Measurements from ENCODE around the gene MUC5AC. TPM values are rescaled to one million over a fixed set of nuclear protein-coding genes. Genes with fewer than 3 reads are reported as not detected.

The MUC5AC gene
- total RNA-seq, 1 donor from 2014 or later = not detected

DNA sequence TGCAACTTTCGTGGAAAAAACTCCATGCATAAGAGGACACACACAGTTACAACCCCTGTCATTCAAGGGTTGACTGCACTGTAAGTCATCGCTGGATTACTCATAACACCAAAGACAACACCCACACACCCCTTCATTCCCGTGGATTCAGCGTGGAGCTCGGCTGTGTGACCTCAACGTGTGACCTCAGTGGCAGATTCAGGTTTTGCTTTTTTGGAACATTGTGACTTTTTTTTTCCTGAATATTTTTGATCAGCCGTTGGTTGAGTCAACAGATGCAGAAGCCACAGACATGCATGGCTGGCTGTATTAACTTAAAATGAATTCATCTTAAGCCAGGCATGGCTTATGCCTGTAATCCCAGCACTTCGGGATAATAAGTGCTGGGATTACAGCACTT lies 19.7 kb upstream of the MUC5AC start:
- Mint-ChIP-seq H3K27ac (no peak overlapping the region), H3K9me3 (ENCODE audit: low read depth) (peaks cover 34% of the 10 kb centered on the region)

DNA sequence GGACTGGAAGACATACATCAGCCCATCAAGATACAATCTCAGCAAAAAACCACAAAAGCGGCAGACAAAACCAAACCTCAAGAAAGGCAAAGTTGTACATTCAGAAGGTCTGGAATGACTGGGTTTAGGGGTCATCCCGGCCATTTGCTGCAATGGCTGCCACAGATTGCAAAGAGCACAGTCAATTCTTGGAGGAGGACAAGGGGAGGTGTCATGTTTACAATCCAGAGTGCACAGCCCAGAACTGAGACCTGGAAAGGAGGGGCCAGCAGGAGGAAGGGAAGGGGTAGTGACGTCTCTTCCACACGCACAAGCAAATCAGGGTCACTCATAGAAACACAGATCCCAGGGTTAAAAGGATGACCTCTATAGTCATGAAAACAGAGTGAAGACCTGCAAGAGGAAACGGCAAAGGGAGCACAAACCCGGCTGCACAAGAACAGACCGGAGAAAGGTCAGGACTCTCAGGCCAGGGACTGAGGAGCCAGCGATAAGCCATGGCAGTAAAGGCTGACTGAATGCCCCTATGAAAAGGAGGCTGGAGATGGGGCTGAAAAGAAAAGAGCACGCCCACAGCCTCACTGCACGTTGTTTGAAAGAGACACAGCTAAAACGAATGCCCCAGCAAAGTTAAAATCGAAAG lies 18.2 kb upstream of the MUC5AC start:
- Mint-ChIP-seq H3K27ac (peak overlapping the region; percentile 63), H3K4me1 (ENCODE audit: low read depth) (peaks cover 10% of the 10 kb centered on the region), H3K9me3 (ENCODE audit: low read depth) (peaks cover 33% of the 10 kb centered on the region), H3K4me3 (ENCODE audit: low read depth) (no peak overlapping the region), H3K36me3 (ENCODE audit: insufficient read depth) (peaks cover 4% of the 10 kb centered on the region), H3K27me3 (peaks cover 30% of the 10 kb centered on the region)
- TF ChIP-seq, protein P1, sequence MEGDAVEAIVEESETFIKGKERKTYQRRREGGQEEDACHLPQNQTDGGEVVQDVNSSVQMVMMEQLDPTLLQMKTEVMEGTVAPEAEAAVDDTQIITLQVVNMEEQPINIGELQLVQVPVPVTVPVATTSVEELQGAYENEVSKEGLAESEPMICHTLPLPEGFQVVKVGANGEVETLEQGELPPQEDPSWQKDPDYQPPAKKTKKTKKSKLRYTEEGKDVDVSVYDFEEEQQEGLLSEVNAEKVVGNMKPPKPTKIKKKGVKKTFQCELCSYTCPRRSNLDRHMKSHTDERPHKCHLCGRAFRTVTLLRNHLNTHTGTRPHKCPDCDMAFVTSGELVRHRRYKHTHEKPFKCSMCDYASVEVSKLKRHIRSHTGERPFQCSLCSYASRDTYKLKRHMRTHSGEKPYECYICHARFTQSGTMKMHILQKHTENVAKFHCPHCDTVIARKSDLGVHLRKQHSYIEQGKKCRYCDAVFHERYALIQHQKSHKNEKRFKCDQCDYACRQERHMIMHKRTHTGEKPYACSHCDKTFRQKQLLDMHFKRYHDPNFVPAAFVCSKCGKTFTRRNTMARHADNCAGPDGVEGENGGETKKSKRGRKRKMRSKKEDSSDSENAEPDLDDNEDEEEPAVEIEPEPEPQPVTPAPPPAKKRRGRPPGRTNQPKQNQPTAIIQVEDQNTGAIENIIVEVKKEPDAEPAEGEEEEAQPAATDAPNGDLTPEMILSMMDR (IDR thresholded peaks at IDR 0.05; ENCODE audit: unreplicated experiment) = no peak
- no peak for DNase-seq (ENCODE audit: low spot score, unreplicated experiment)

More for the DNA sequence above, 19.7 kb upstream of the MUC5AC start:
- Mint-ChIP-seq H3K36me3 (ENCODE audit: insufficient read depth) (peaks cover 2% of the 10 kb centered on the region), H3K4me1 (ENCODE audit: low read depth) (peaks cover 10% of the 10 kb centered on the region), H3K27me3 (peaks cover 29% of the 10 kb centered on the region), H3K4me3 (ENCODE audit: low read depth) (no peak overlapping the region)
- no peak for DNase-seq (ENCODE audit: low spot score, unreplicated experiment)
- TF ChIP-seq, protein P1 (IDR thresholded peaks at IDR 0.05; ENCODE audit: unreplicated experiment) = no peak

DNA sequence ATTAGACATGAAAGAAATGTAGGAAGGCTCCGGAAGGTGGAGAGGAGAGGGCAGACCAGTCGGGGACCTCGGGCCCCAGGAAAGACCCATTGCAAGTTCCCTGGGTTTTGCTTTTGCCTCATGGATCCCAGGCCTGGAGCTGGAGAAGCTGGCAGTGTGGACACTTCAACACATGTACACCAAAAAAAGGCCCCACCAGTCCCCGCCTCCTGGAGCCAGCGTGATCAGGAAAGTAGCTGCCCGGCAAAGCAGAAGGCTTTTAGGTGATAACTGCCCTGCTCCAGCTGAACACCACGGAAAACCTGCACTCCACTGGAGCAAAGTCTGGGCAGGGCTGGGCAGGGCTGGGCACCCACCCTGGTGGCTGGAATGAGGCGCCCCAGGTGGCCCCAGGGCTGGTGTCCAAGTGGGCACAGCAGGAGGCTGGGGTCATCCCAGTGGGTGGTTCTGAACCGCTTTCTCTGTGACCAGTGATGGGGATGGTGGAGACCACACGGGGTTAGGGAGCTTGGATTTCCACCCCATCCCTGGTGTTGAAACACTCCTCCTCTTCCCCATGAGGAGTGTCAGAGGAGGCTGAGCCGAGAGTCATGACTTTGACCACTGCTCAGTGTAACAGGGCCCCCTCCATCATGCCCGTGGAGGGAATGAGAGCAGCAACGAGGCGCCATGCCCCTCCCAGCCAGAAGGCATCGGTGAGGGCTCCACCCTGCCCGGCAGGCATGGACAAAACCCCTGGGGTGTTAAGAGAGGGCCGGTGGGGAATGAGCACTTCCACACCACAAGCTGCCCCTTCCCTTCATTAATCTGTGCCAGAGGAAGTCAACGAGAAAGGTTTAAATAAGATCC lies 16.9 kb upstream of the MUC5AC start:
- peaks cover 4% of the 10 kb centered on the region for H3K36me3 Mint-ChIP-seq (ENCODE audit: insufficient read depth)
- no peak overlapping the region for H3K4me3 Mint-ChIP-seq (ENCODE audit: low read depth)
- peaks cover 30% of the 10 kb centered on the region for H3K27me3 Mint-ChIP-seq
- peaks cover 28% of the 10 kb centered on the region for H3K9me3 Mint-ChIP-seq (ENCODE audit: low read depth)
- DNase-seq (ENCODE audit: low spot score, unreplicated experiment) = peak; percentile 8
- TF ChIP-seq, protein P1 (IDR thresholded peaks at IDR 0.05; ENCODE audit: unreplicated experiment) = no peak
- no peak overlapping the region for H3K27ac Mint-ChIP-seq
- H3K4me1 Mint-ChIP-seq (ENCODE audit: low read depth) = peaks cover 10% of the 10 kb centered on the region

DNA sequence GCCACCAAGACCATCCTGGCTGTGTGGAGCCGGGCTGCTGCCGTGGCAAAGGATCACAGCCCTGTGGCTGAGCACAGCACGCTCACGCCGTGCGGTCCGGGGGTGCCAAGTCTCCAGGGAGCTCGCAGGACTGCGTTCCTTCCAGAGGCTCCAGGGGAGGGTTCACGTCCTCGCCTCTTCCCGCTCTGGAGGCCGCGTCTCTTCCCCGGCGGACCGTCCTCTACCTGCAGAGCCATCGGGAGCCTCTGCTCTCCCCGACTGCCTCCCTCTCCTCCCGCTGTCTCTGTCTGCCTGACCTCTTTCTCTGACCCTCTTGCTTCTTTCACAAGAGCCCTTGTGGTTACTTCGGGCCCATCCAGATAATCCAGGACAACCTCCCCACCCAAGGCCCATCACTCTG lies 11.4 kb upstream of the MUC5AC start:
- H3K27ac Mint-ChIP-seq = no peak overlapping the region

DNA sequence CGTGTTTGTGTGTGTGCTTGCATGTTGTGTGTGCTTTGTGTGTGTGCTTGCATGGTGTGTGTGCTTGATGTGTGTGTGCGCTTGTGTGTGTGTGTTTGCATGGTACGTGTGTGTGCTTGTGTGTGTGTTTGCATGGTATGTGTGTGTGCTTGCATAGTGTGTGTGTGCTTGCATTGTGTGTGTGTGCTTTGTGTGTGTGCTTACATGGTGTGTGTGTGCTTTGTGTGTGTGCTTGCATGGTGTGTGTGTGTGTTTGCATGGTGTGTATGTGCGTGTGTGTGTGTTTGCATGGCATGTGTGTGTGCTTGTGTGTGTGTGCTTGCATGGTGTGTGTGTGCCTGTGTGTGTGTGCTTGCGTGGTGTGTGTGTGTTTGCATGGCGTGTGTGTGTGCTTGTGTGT lies 10.0 kb upstream of the MUC5AC start:
- Mint-ChIP-seq H3K4me3 (ENCODE audit: low read depth) (no peak overlapping the region), H3K27me3 (peaks cover 15% of the 10 kb centered on the region), H3K27ac (no peak overlapping the region), H3K4me1 (ENCODE audit: low read depth) (peaks cover 7% of the 10 kb centered on the region), H3K9me3 (ENCODE audit: low read depth) (peaks cover 14% of the 10 kb centered on the region), H3K36me3 (ENCODE audit: insufficient read depth) (peaks cover 2% of the 10 kb centered on the region)
- TF ChIP-seq, protein P1 (IDR thresholded peaks at IDR 0.05; ENCODE audit: unreplicated experiment) = no peak
- DNase-seq (ENCODE audit: low spot score, unreplicated experiment) = no peak

More for the DNA sequence above, 11.4 kb upstream of the MUC5AC start:
- DNase-seq (ENCODE audit: low spot score, unreplicated experiment) = no peak
- Mint-ChIP-seq H3K27me3 (peaks cover 28% of the 10 kb centered on the region), H3K36me3 (ENCODE audit: insufficient read depth) (peaks cover 4% of the 10 kb centered on the region), H3K9me3 (ENCODE audit: low read depth) (peaks cover 28% of the 10 kb centered on the region), H3K4me1 (ENCODE audit: low read depth) (peaks cover 4% of the 10 kb centered on the region), H3K4me3 (ENCODE audit: low read depth) (no peak overlapping the region)
- TF ChIP-seq, protein P1 (IDR thresholded peaks at IDR 0.05; ENCODE audit: unreplicated experiment) = no peak

Data from progenitor cell of endocrine pancreas (in vitro differentiated cells).